ENCODE measurements around the gene SELENOO. TPM values are rescaled to one million over a fixed set of nuclear protein-coding genes. Genes with fewer than 3 reads are reported as not detected.

Gene SELENOO
- total and polyA plus RNA-seq, 8 donors: 18.5 to 28.9 (median 21.8) TPM

GRCh38 chr22:50184004-50184901 lies 16.6 kb upstream of the SELENOO start:
- Histone ChIP-seq H3K4me3 (peak overlapping the region; percentile 43 to 77), H3K9me3 (no peaks in the 10 kb centered on the region), H3K4me1 (peaks cover 15 to 53% of the 10 kb centered on the region in 2 donors), H3K27me3 (peaks cover 0 to 3% of the 10 kb centered on the region in 2 donors), H3K27ac (peak overlapping the region; percentile 30 to 74), H3K36me3 (no peaks in the 10 kb centered on the region)
- DNase-seq: peak in 3 of 4 donors; percentile 75 to 90 (median 81)
- intact Hi-C loops (cut with DNase I): no loop called here
- TF ChIP-seq CTCF (IDR thresholded peaks at IDR 0.05): no peak
- ATAC-seq: peak; percentile 53

DNA sequence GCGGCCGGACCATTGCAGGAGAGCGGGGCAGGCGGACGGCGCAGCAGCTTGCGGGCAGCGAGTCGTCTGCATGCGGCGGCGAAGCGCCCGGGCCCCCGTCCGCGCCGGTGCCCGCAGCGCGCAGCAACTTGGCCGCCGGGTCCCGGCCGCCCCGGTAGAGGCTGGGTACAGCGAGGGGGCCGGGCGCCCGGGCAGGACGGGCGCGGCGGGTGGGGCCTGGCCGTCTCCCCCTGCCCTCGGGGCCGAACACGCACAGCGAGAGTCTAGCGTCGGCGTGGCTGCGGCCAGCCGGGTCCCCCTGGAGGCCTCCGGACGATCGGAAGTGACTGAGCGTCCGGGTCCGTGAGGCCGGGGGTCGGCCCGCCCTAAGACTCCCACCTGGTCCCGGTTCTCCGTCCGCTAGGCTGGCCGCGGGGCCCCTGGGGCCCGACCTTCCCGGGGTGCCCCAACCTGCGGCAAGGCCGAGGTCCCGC lies 15.9 kb upstream of the SELENOO start:
- no peak for TF ChIP-seq CTCF (IDR thresholded peaks at IDR 0.05)
- intact Hi-C loops (cut with DNase I): no loop called here
- Histone ChIP-seq H3K4me1 (peaks cover 22 to 60% of the 10 kb centered on the region in 2 donors), H3K4me3 (peak overlapping the region; percentile 43 to 77), H3K27me3 (no peaks in the 10 kb centered on the region), H3K27ac (peak overlapping the region; percentile 33 to 74), H3K36me3 (no peaks in the 10 kb centered on the region), H3K9me3 (no peaks in the 10 kb centered on the region)
- DNase-seq: peak in 1 of 4 donors; percentile 89
- peak; percentile 0 for ATAC-seq

DNA sequence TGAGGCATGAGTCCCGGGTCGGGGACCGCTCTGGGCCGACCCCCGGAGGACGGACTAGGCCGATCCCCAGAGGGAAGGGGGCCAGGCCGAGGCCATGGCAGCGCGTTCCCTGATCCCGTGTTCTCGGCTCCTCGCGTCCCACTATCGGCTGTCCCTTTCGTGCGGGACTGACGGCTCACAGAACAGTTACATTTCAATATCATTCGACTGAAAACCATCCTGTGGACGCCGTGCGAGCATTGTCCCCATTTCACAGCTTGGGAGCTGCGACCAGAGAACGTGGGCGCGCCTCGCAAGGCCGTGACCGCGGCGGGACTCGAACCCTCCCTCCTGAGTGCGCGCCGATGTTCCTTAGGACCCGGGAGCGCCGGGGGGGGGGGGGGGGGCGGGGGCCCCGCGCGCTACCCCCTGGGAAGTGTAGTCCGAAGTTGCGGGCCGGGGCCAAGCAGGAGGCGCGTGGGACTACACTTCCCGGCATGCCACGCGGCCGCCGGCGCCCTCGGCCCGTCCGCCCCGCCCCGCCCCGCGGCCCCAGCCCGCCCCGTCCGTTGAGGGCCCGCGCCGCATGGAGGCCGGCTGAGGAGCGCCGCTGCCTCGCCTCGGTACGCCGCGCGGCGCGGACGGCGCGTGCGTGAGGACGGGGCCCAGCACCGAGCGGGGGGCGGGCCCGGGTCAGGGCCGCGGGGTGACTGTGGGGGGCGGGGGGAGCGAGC lies 15.3 kb upstream of the SELENOO start, which contains the start of gene TRABD:
Gene TRABD (plus strand): TSS at position 539 of the 713 bp plus-strand sequence. CDS start 7,148 bp downstream, outside the sequence.
- peaks cover 24 to 65% of the 10 kb centered on the region in 2 donors for H3K4me1 ChIP-seq
- no peak for TF ChIP-seq CTCF (IDR thresholded peaks at IDR 0.05)
- DNase-seq: peak; percentile 73 to 96 (median 92)
- intact Hi-C loops (cut with DNase I): no loop called here
- no peaks in the 10 kb centered on the region for H3K27me3 ChIP-seq
- peak; percentile 79 for ATAC-seq
- no peaks in the 10 kb centered on the region for H3K9me3 ChIP-seq
- H3K36me3 ChIP-seq: no peaks in the 10 kb centered on the region
- H3K4me3 ChIP-seq: peak within 1 kb of the TSS; percentile 62 to 77
- peak within 1 kb of the TSS; percentile 62 to 77 for H3K27ac ChIP-seq

DNA sequence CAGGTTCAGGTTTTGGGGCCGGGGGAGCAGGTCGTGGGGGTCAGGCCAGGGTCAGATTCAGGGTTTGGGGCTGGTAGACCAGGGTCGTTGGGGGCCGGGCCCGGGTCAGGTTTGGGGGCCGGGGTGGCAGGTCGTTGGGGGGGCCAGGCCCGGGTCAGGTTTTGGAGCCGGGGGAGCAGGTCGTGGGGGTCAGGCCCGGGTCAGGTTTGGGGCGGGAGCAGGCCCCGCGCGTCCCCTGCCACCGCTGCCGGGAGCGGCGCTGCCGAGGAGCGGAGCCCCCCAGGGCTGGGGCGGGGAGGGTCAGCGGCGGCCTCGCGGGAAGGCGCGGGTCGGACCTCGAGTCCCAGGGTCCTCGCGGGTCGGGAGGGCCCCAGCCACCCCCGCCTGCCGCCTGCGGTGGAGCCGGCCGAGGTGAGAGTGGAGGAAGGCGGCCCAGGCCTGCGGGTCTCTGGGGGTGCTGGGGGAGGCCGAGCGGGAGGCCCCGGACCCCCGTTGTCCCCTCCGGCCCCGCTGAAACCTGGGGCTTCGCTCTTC lies 14.6 kb upstream of the SELENOO start:
- no peaks in the 10 kb centered on the region for H3K27me3 ChIP-seq
- TF ChIP-seq CTCF (IDR thresholded peaks at IDR 0.05): no peak
- no peak for ATAC-seq
- no peaks in the 10 kb centered on the region for H3K9me3 ChIP-seq
- H3K27ac ChIP-seq: peak overlapping the region; percentile 62 to 77
- no peaks in the 10 kb centered on the region for H3K36me3 ChIP-seq
- peaks cover 24 to 71% of the 10 kb centered on the region in 2 donors for H3K4me1 ChIP-seq
- H3K4me3 ChIP-seq: peak overlapping the region; percentile 62 to 77
- peak in 1 of 4 donors; percentile 85 for DNase-seq
- intact Hi-C loops (cut with DNase I): no loop called here
